ENCODE measurements around the gene CLDN7.
"Not testable (repeated sequence)": the region's sequence is repeated elsewhere in the genome, so short reads cannot be mapped to it uniquely, and the experiment has no call there.

CLDN7 gene

DNA sequence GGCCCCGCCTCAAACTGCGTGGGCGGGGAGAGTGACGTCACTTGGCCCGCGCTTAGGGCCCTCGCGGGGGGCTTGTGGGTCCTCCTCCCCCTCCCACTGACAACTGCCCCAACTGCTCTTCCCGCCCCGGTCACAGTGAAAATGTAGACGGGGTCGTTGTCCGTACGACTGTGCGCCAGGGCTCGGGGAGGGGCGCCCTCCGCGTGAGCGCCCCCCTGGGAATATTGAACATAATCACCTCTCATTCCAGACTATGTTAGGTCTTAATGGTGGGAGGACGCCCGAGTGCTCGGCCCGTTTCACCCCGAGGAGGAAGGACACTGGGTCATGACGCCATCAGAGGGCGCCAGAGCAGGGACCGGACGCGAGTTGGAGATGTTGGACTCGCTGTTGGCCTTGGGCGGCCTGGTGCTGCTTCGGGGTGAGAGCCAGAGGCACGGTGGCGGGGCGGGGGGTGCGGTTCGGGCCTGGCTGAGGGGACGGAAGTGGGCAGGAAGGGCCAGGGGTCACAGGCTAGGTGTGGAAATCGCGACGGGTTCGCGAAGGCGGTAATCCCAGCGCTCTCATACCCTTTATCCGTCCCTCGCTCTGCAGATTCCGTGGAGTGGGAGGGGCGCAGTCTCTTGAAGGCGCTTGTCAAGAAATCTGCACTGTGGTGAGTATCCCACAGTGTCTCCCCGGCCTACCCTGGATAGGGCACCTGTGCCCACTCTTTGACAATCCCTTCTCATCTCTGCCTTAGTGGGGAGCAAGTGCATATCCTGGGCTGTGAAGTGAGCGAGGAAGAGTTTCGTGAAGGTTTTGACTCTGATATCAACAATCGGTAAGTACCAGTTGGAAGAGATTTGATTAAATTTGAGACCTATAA lies 9.9 kb downstream of the CLDN7 start, which contains the start of gene ELP5:
TSS of gene ELP5 (plus strand) at position 40 of the 868 bp plus-strand sequence. CDS start at position 376, 336 bp downstream.
- DNase-seq = peak; percentile 84

GRCh38 chr17:7251661-7252175 lies 10.6 kb downstream of the CLDN7 start, which contains the start of gene CTDNEP1:
Gene CTDNEP1, minus strand, starts transcription at chr17:7251734. Its CDS starts 438 bp downstream, at chr17:7251296.
- peak; percentile 98 for DNase-seq

GRCh38 chr17:7250695-7251627 lies 11.3 kb downstream of the CLDN7 start:
- DNase-seq = no peak

- DNase-seq = no peak
These were observed 12.4 kb downstream of the CLDN7 start for GRCh38 chr17:7249830-7250229.

DNA sequence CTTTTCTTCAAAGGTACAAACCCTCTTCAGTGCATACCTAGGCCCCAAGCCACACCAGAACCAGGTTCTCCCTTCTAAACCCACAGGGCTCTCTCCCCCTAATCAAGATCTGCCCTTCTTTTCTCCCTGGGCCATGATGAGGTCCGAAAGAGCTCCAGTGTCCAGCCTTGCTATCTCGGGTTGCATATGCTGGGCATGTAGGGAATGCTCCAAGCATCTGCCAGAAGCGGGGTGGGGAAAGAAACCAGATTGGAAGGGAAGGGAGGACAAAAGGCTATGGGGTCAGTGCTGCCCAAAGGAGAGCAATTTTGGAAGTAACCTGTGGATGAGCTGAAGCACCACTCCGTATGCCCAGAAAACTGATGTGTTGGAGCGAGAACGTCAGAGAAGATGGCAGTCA lies 13.1 kb downstream of the CLDN7 start:
- no peak for DNase-seq

- no peak for DNase-seq
These were observed 13.5 kb downstream of the CLDN7 start for GRCh38 chr17:7248796-7249195.

DNA sequence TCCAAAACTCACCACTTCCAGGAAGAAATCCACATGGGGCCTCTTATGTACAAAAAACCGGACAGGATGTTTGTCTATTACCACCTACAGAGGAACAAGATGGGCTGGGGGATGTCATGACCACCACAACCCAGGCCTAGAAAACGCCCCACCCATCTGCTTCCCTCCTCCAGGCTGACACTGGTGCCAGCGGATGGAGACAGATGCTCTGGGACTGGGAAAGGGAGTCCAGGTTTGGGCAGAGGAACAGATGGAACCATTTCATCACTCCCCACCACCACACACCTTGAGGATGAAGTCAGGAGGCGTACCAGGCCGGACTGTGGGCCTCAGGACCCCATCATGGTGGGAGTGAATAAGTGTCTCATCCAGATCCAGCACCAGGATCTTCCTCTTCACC lies 15.5 kb downstream of the CLDN7 start:
- DNase-seq = no peak

- not testable (repeated sequence) for DNase-seq
These were observed 18.4 kb downstream of the CLDN7 start for GRCh38 chr17:7243838-7244237.

- no peak for DNase-seq
These were observed 18.9 kb downstream of the CLDN7 start for GRCh38 chr17:7243453-7243729.

DNA sequence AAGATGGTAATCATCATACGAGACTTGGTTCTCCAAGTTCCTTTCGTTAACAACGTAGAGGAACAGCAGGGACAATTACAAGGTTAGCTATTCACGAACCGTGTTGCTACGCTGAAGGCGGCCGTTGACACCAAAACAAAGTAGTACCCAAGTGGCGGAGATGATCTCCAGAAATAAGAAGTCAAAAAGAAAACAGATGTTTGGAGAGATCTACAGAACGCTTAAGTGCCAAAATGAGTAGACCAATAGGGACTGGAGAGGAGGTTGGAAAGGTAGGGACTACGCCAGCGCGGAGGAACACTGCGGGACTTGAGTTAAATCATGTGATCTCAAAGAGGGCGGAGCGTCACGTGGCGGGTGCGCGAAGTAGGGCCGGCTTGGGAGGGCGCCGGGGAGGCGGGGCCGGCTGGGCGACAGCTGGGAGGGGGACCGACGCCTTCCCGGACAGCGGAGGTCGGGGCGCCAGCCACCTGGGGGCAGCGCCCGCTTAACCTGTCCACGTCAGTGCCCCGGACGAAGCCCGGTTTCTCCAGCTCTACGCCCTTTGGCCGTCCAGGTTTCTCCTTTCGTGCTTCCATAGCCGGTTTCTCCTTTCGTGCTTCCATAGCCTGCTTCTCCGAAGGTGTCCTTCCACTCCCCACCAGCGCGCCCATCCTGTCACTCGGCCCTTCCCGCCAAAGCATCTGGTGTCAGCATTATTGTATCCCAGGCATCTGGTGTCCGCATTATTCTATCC lies 19.4 kb downstream of the CLDN7 start:
- peak; percentile 93 for DNase-seq

GRCh38 chr17:7241783-7242716 lies 20.2 kb downstream of the CLDN7 start, which contains the start of gene GABARAP:
Gene GABARAP, minus strand, starts transcription at chr17:7242449. Its CDS starts 119 bp downstream, at chr17:7242330.
- peak; percentile 93 for DNase-seq

- DNase-seq = no peak
These were observed 21.1 kb downstream of the CLDN7 start for GRCh38 chr17:7241090-7241733.

DNA sequence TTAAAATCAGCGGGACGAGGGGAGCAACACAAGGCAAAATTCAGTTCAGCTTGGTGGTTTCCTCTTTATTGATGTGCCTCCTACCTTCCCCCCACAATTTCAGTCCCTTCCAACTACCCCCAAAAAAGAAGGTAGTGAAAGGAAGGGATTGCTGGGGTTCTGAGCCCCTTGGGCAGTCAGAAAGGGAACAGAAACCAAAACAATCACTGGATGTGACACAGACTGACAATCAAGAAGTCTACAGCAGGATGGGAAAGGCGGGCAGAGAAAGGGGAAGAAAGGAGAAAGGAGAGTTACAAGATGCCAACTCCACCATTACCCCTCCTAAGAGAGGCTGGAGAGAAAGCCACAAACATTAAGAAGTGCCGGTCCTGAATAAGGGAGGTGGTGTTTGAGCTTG lies 21.9 kb downstream of the CLDN7 start:
- no peak for DNase-seq

DNA sequence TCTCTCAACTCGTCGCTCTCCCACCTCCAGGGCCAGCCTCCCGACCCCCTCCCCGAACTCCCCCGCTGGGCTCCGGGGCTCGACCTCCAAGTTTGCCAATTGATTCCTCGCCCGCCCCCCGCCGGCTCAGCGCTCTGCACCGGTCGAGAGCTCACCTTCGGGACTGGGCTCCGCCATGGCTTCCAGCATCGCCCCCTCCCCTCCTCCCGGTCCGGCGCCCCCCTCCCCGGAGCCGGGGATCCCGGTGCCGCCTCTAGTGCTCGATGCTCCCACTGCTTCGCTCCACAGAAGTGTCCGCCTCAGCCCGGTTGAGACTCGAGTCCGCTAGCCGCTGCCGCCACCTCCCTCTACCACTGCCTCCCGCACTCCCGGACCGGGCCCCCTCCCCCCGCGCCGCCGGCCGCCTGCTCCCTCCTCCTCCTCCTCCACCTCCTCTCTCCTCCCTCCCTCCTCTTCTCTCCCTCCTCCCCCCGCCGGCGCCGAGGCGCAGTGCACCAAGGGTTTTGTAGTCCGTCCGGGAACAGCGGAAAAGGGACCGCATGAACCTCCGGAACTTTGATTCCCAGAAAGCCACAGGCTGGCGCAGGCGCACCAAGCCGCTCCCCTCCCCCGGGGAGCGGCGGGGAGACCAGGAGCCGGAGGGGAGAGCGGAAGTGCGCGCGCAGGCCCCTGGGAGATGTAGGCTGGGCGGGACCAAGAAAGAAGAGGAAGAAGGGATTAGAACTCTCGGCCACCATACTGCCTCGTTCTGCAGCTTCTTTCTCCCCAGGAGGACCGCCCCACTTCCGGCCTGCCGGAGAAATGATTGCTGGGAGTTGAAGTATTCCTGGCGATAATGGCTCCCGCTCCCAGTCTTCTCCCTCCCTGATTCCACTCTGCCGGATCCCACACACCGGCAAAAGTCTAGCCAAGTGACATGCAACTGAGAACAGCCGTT lies 22.9 kb downstream of the CLDN7 start, which contains the start of gene PHF23:
TSS of gene PHF23 (minus strand) at position 367 of the 937 bp plus-strand sequence. CDS start at position 189, 178 bp downstream.
- peak; percentile 96 for DNase-seq

DNA sequence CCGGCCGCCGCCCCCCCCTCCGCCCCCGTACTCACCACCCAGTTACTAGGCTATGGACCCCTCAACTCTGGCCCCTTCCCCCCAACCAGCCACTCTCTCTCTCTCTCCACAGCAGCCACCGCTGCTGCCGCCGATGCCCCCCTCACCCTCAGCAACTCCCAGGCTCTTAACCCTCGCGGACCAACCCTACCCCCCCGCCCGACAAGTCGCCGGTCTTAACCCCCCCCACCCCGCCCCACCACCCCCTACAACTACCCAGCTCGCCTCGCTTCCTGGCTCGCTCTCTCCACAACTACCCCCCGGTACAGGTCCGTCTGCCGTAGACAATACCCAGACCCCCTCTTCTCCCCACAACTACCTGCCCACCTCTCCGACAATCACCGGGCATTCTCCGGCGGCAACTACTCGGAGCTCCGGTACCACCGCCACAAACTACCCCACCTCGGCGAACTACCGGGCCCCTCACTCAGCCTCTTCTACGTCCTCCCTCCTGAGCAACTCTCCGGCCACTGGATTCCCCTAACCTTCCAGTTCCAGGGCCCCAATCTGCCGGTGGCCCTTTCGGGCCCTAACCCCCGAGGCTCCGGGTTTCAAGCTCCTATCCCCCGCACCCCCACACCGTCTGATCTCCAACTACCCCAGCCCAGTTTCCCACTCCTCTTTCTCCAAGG lies 23.7 kb downstream of the CLDN7 start:
- DNase-seq = no peak

- peak; percentile 79 for DNase-seq
These were observed 24.4 kb downstream of the CLDN7 start for GRCh38 chr17:7237761-7238419.

GRCh38 chr17:7237266-7237760 lies 25.0 kb downstream of the CLDN7 start:
- DNase-seq = no peak

DNA sequence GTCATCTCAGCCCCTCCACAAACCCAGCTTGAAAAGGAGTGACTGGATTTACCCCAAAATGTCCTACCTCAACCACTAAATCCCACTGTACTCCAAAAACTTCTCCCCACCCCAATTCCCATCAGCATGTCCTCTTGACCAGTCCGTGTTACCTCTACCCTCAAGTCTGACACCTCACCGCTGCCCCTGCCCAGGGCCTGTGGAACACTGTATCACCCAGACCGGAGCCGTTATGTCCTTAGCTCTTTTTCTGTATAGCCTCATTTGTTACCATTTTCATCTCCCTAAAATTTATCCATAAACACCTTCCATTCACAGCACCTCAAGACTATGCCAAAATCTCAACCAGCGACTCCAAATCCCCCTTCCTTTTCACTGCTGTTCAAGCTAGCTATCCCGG lies 25.5 kb downstream of the CLDN7 start:
- no peak for DNase-seq
